HepG2 (cell line): Measurements from ENCODE around the gene ALKBH2. TPM values are rescaled to one million over a fixed set of nuclear protein-coding genes. Genes with fewer than 3 reads are reported as not detected.

Experiments used
- ATAC-seq: fragments of 200-7000 bp; cut with Tn5 transposase; 3 replicates; pipeline ENCODE4 v1.9.1; 2020; ENCODE audit warnings: mild to moderate bottlenecking, moderate library complexity
- BruUV-seq: library from RNA; stranded (reverse); fragments of 400-500 nt; replicated peaks from 2 replicates; lab custom pipeline; 2021; lab: Mats Ljungman, UMichigan
- CTCF ChIA-PET: fragments of 300-600 bp; formaldehyde crosslinking; extraction: SDS; loops from one replicate; lab custom pipeline; 2021; ENCODE audit warnings: low total read pairs, inconsistent platforms, low intra/inter-chr PET ratio; lab: Yijun Ruan, JAX
- POLR2A ChIA-PET: fragments of 350-600 bp; sonication (Branson Sonifier 250); formaldehyde crosslinking; loops from one replicate; lab custom pipeline; 2020; ENCODE audit warnings: antibody characterized with exemption, inconsistent platforms; lab: Yijun Ruan, JAX
- DNase-seq: peaks from one replicate; pipeline ENCODE4 v3.0.0-alpha.2; 2015; ENCODE audit warnings: low spot score
- FAIRE-seq: peaks from 3 replicates; lab custom pipeline; 2011; peaks lifted over from hg19 to GRCh38; lab: Jason Lieb, UNC
- H2AFZ ChIP-seq: one replicate; pipeline ENCODE4 v1.6.1; 2011; ENCODE audit warnings: low read length, inconsistent platforms
- H3K27ac ChIP-seq: fragments of 300-600 bp; 3 replicates; pipeline ENCODE4 v1.8.0; 2011; ENCODE audit warnings: mixed run types, mild to moderate bottlenecking, mixed read lengths, low read length, inconsistent platforms; ENCODE audit not compliant: insufficient read depth; ENCODE audit errors: extremely low read length
- H3K27me3 ChIP-seq, 2 experiments: fragments of 200-600 bp in 1 of 2; 2 replicates in 1 of 2; 3 replicates in 1 of 2; pipeline versions ENCODE4 v1.6.0 to v1.8.0; 2011; ENCODE audit warnings: low read length in 2 of 2, mild to moderate bottlenecking in 2 of 2, moderate library complexity in 2 of 2, inconsistent platforms in 1 of 2; ENCODE audit not compliant: insufficient read depth in 2 of 2, control insufficient read depth in 1 of 2
- H3K36me3 ChIP-seq, 2 experiments: fragments of 200-600 bp in 1 of 2; replicated peaks in 1 of 2; 2 replicates in 1 of 2; 3 replicates in 1 of 2; pipeline versions ENCODE4 v1.5.1 to v1.8.0; 2011; ENCODE audit warnings: low read length in 2 of 2, inconsistent platforms in 1 of 2; ENCODE audit not compliant: insufficient read depth in 2 of 2, control insufficient read depth in 1 of 2
- H3K4me1 ChIP-seq: 2 replicates; pipeline ENCODE4 v1.5.1; 2012; ENCODE audit warnings: low read length, inconsistent platforms; ENCODE audit not compliant: insufficient read depth
- H3K4me2 ChIP-seq: 2 replicates; pipeline ENCODE4 v1.6.0; 2011; ENCODE audit warnings: low read depth, low read length, inconsistent platforms
- H3K4me3 ChIP-seq, 3 experiments: fragments of 200-600 bp in 1 of 3; sonication (generic), shearing (Covaris generic) in 1 of 3; replicated peaks in 1 of 3; 2 replicates each; pipeline ENCODE4 v1.5.1; 2011 to 2016; ENCODE audit warnings: low read length in 3 of 3, inconsistent platforms in 2 of 3, low read depth in 2 of 3, mild to moderate bottlenecking in 2 of 3, control low read depth in 1 of 3, mixed read lengths in 1 of 3; ENCODE audit not compliant: insufficient read depth in 1 of 3
- H3K79me2 ChIP-seq: one replicate; pipeline ENCODE4 v1.6.1; 2011; ENCODE audit warnings: low read length, inconsistent platforms; ENCODE audit not compliant: insufficient read depth
- H3K9ac ChIP-seq: 2 replicates; pipeline ENCODE4 v1.6.0; 2011; ENCODE audit warnings: mild to moderate bottlenecking, low read depth, low read length, inconsistent platforms; ENCODE audit not compliant: insufficient read depth
- H3K9me3 ChIP-seq: 2 replicates; pipeline ENCODE4 v1.5.1; 2012; ENCODE audit warnings: mild to moderate bottlenecking, low read length
- H4K20me1 ChIP-seq: 2 replicates; pipeline ENCODE4 v1.6.0; 2011; ENCODE audit warnings: inconsistent platforms, mild to moderate bottlenecking, low read length, moderate library complexity; ENCODE audit not compliant: insufficient read depth
- AHR ChIP-seq: IDR thresholded peaks from 2 replicates; pipeline ENCODE4 v1.6.1; 2018; ENCODE audit warnings: missing genetic modification reagents, missing compliant biosample characterization
- CREB3 ChIP-seq: sonication (generic); formaldehyde crosslinking; IDR thresholded peaks from 2 replicates; pipeline ENCODE4 v1.5.0; 2020; ENCODE audit warnings: missing genetic modification reagents
- HDAC1 ChIP-seq: sonication (generic); formaldehyde crosslinking; IDR thresholded peaks from 2 replicates; pipeline ENCODE4 v1.5.1; 2020; ENCODE audit warnings: mild to moderate bottlenecking, missing genetic modification reagents
- HNF4A ChIP-seq: sonication (generic); formaldehyde crosslinking; IDR thresholded peaks from 2 replicates; pipeline ENCODE4 v1.4.0; 2020; ENCODE audit warnings: missing genetic modification reagents
- IRF2 ChIP-seq: IDR thresholded peaks from 2 replicates; pipeline ENCODE4 v1.6.1; 2018; ENCODE audit warnings: missing genetic modification reagents, missing compliant biosample characterization
- JDP2 ChIP-seq: sonication (generic); formaldehyde crosslinking; IDR thresholded peaks from 2 replicates; pipeline ENCODE4 v1.8.1; 2022; ENCODE audit warnings: missing genetic modification reagents, borderline replicate concordance
- KDM2A ChIP-seq: sonication (generic); formaldehyde crosslinking; IDR thresholded peaks from 2 replicates; pipeline ENCODE4 v1.4.0; 2020; ENCODE audit warnings: low read depth, missing genetic modification reagents, borderline replicate concordance
- KLF12 ChIP-seq: sonication (generic); formaldehyde crosslinking; IDR thresholded peaks from 2 replicates; pipeline ENCODE4 v1.4.0; 2020; ENCODE audit warnings: missing genetic modification reagents, borderline replicate concordance
- LCORL ChIP-seq, 2 experiments: fragments of 450-650 bp in 1 of 2; sonication (generic) in 1 of 2; formaldehyde crosslinking in 1 of 2; IDR thresholded peaks; 2 replicates each; pipeline versions ENCODE4 v1.5.0 to v1.6.1; 2017 to 2020; ENCODE audit warnings: antibody characterized with exemption in 1 of 2, missing genetic modification reagents in 1 of 2
- MED13 ChIP-seq: sonication (generic); formaldehyde crosslinking; IDR thresholded peaks from 2 replicates; pipeline ENCODE4 v1.5.0; 2020; ENCODE audit warnings: missing genetic modification reagents
- MLLT10 ChIP-seq: sonication (generic); formaldehyde crosslinking; IDR thresholded peaks from 2 replicates; pipeline ENCODE4 v1.4.0; 2020; ENCODE audit warnings: missing genetic modification reagents
- NFIC ChIP-seq: IDR thresholded peaks from 2 replicates; pipeline ENCODE4 v1.6.1; 2012; ENCODE audit warnings: mild to moderate bottlenecking, low read length, inconsistent platforms
- NFKBIZ ChIP-seq: IDR thresholded peaks from 2 replicates; pipeline ENCODE4 v1.6.1; 2018; ENCODE audit warnings: missing genetic modification reagents, missing compliant biosample characterization
- PCBP2 ChIP-seq: fragments of 200-400 bp; formaldehyde crosslinking; optimal IDR thresholded peaks from 2 replicates; pipeline ENCODE3; 2018; ENCODE audit warnings: low read length, low read depth; ENCODE audit not compliant: poor library complexity, severe bottlenecking
- RXRA ChIP-seq: sonication (generic); formaldehyde crosslinking; IDR thresholded peaks from 2 replicates; pipeline ENCODE4 v1.5.1; 2020; ENCODE audit warnings: missing genetic modification reagents
- RXRB ChIP-seq: IDR thresholded peaks from 2 replicates; pipeline ENCODE4 v1.6.1; 2016; ENCODE audit warnings: borderline replicate concordance, missing genetic modification reagents, missing compliant biosample characterization
- SAP130 ChIP-seq: IDR thresholded peaks from 2 replicates; pipeline ENCODE4 v1.6.1; 2016; ENCODE audit warnings: low read depth
- TBL1XR1 ChIP-seq: fragments of 150-350 bp; IDR thresholded peaks from 2 replicates; pipeline ENCODE4 v1.6.1; 2014; ENCODE audit warnings: borderline replicate concordance, low read length; ENCODE audit not compliant: partially characterized antibody
- TBX2 ChIP-seq: sonication (generic); formaldehyde crosslinking; IDR thresholded peaks from 2 replicates; pipeline ENCODE4 v1.5.0; 2020; ENCODE audit warnings: missing genetic modification reagents, mild to moderate bottlenecking, borderline replicate concordance
- ZIK1 ChIP-seq: sonication (generic); formaldehyde crosslinking; IDR thresholded peaks from 2 replicates; pipeline ENCODE4 v1.5.0; 2020; ENCODE audit warnings: mild to moderate bottlenecking, low read depth, missing genetic modification reagents, borderline replicate concordance
- ZNF138 ChIP-seq: sonication (generic); formaldehyde crosslinking; IDR thresholded peaks from 2 replicates; pipeline ENCODE4 v1.5.0; 2020; ENCODE audit warnings: mild to moderate bottlenecking, low read depth, missing genetic modification reagents
- ZNF343 ChIP-seq: sonication (generic); formaldehyde crosslinking; IDR thresholded peaks from 2 replicates; pipeline ENCODE4 v1.4.0; 2020; ENCODE audit warnings: mild to moderate bottlenecking, missing genetic modification reagents
- ZNF775 ChIP-seq: sonication (generic); formaldehyde crosslinking; IDR thresholded peaks from 2 replicates; pipeline ENCODE4 v1.4.0; 2020; ENCODE audit warnings: missing genetic modification reagents, mild to moderate bottlenecking, moderate library complexity, borderline replicate concordance
- WGBS: methylation state at CpG from one replicate; pipeline ENCODE4 v1.1.6; 2017; ENCODE audit warnings: low lambda C conversion rate; 5-methylcytosine and 5-hydroxymethylcytosine counted together
- in situ Hi-C: cut with HindIII; loops from 2 replicates; pipeline ENCODE4 v1.10.0; 2017; ENCODE audit warnings: low pct_unique_long_range_greater_than_20kb; ENCODE audit not compliant: extremely low pct_ligation_motif_present
- intact Hi-C: fragments of 100-400 bp; cut with micrococcal nuclease; formaldehyde crosslinking; loops from one replicate; pipeline ENCODE4 v1.10.0; 2022; ENCODE audit not compliant: unreplicated experiment
- polyA plus RNA-seq, 8 experiments: library from polyadenylated mRNA; depleted of rRNA in 3 of 8; stranded (reverse) in 7 of 8; unstranded in 1 of 8; fragments of >200 nt; fragmentation: Illumina TruSeq in 4 of 8; extraction: Trizol in 4 of 8; gene quantifications; 2 replicates each; pipeline versions ENCODE4 v1.2.1 to v1.2.3, GENCODE V29; 2011 to 2016; ENCODE audit warnings: low read depth in 4 of 8, missing spikeins in 1 of 8, mixed read lengths in 1 of 8; ENCODE audit not compliant: insufficient read depth in 1 of 8
- total RNA-seq, 5 experiments: library from RNA; depleted of rRNA; stranded (reverse); fragments of >200 nt; fragmentation: Illumina TruSeq; extraction: Trizol; gene quantifications; 2 replicates each; pipeline ENCODE4 v1.2.3, GENCODE V29; 2016; ENCODE audit warnings: low read depth in 1 of 5
- TF ChIP-seq, protein P1 (sequence below): sonication (generic); formaldehyde crosslinking; IDR thresholded peaks from 2 replicates; pipeline ENCODE4 v1.8.1; 2022; ENCODE audit warnings: low read depth, mild to moderate bottlenecking, missing genetic modification reagents

ALKBH2 gene
- total and polyA plus RNA-seq, 2 of the 13 experiments (the other 11 are each of a cell fraction or from before 2014, with no cell fraction given), result 21.0 to 40.5 TPM

- no peaks in the 10 kb centered on the region for H3K27me3 ChIP-seq
- CTCF ChIA-PET, result no interaction called here
- peak overlapping the region; percentile 38 for H3K27ac ChIP-seq
- peaks cover 71% of the 10 kb centered on the region for H3K4me1 ChIP-seq
- peak overlapping the region; percentile 6; the same call in 1 of the 2 replicates for H3K4me2 ChIP-seq
- peak; percentile 98 for ATAC-seq
- intact Hi-C loops (no loop called here), in situ Hi-C loops (no loop called here)
- FAIRE-seq, result peak; percentile 96
- H3K4me3 ChIP-seq, result no peak overlapping the region
- no peak overlapping the region for H2AFZ ChIP-seq
- POLR2A ChIA-PET, result interaction anchor here (0.7 to 1.6 kb wide), 3 partner anchors 17 to 28 kb away, joined by 5 to 9 read pairs (median 6); partner anchors contain the start of gene ACACB
- peaks cover 8% of the 10 kb centered on the region for H3K79me2 ChIP-seq
- H3K9me3 ChIP-seq, result no peaks in the 10 kb centered on the region
- DNase-seq, result peak; percentile 82
- H3K36me3 ChIP-seq, result peaks cover 12 to 43% of the 10 kb centered on the region in 2 experiments
- no TSS peak for BruUV-seq
- no peak overlapping the region for H3K9ac ChIP-seq
- WGBS, result 9% methylated on average over 4 of the region's 5 CpGs
- H4K20me1 ChIP-seq, result no peaks in the 10 kb centered on the region
- TF ChIP-seq KDM2A (CRISPR knock-in tag), result peak; percentile 70
- TF ChIP-seq, protein P1, sequence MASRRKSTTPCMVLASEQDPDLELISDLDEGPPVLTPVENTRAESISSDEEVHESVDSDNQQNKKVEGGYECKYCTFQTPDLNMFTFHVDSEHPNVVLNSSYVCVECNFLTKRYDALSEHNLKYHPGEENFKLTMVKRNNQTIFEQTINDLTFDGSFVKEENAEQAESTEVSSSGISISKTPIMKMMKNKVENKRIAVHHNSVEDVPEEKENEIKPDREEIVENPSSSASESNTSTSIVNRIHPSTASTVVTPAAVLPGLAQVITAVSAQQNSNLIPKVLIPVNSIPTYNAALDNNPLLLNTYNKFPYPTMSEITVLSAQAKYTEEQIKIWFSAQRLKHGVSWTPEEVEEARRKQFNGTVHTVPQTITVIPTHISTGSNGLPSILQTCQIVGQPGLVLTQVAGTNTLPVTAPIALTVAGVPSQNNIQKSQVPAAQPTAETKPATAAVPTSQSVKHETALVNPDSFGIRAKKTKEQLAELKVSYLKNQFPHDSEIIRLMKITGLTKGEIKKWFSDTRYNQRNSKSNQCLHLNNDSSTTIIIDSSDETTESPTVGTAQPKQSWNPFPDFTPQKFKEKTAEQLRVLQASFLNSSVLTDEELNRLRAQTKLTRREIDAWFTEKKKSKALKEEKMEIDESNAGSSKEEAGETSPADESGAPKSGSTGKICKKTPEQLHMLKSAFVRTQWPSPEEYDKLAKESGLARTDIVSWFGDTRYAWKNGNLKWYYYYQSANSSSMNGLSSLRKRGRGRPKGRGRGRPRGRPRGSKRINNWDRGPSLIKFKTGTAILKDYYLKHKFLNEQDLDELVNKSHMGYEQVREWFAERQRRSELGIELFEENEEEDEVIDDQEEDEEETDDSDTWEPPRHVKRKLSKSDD (CRISPR knock-in tag), result 0 out of 2 replicates have a peak, but pooled peaks have one; percentile 62
- TF ChIP-seq HDAC1, result peak; percentile 54; the same call in 1 of the 2 replicates
- TF ChIP-seq MLLT10 (CRISPR knock-in tag), result no peak
- no peak for TF ChIP-seq CREB3 (CRISPR knock-in tag)
- TF ChIP-seq RXRB (CRISPR knock-in tag), result peak; percentile 84
- TF ChIP-seq HNF4A (CRISPR knock-in tag), result peak; percentile 89
- no peak for TF ChIP-seq JDP2
- TF ChIP-seq NFKBIZ (CRISPR knock-in tag), result no peak
- TF ChIP-seq PCBP2, result no peak
- peak; percentile 38; the same call in 1 of the 2 replicates for TF ChIP-seq TBX2
- no peak for TF ChIP-seq ZNF138 (CRISPR knock-in tag)
- TF ChIP-seq SAP130 (CRISPR knock-in tag), result peak; percentile 60
- TF ChIP-seq NFIC, result no peak
- TF ChIP-seq KLF12 (CRISPR knock-in tag), result 0 out of 2 replicates have a peak, but pooled peaks have one; percentile 38
- no peak for TF ChIP-seq ZIK1 (CRISPR knock-in tag)
- TF ChIP-seq TBL1XR1, result peak; percentile 97
- TF ChIP-seq LCORL (IDR thresholded peaks at IDR 0.05), result no peak
- TF ChIP-seq LCORL (CRISPR knock-in tag; IDR thresholded peaks at IDR 0.05), result peak; percentile 63
- no peak for TF ChIP-seq ZNF775
- TF ChIP-seq ZNF343 (CRISPR knock-in tag), result no peak
- TF ChIP-seq RXRA (CRISPR knock-in tag), result peak; percentile 84
- 0 out of 2 replicates have a peak, but pooled peaks have one; percentile 25 for TF ChIP-seq IRF2 (CRISPR knock-in tag)
- no peak for TF ChIP-seq MED13 (CRISPR knock-in tag)
- TF ChIP-seq AHR (CRISPR knock-in tag), result no peak
Observed at GRCh38 chr12:109087250-109087649, 6.0 kb downstream of the ALKBH2 start.
